ENCODE data around the gene CES3.
A peak's percentile ranks its signal among the peaks of the same experiment; 100 is the strongest.
"Not testable (repeated sequence)": the region's sequence is repeated elsewhere in the genome, so short reads cannot be mapped to it uniquely, and the experiment has no call there.

The CES3 gene

DNA sequence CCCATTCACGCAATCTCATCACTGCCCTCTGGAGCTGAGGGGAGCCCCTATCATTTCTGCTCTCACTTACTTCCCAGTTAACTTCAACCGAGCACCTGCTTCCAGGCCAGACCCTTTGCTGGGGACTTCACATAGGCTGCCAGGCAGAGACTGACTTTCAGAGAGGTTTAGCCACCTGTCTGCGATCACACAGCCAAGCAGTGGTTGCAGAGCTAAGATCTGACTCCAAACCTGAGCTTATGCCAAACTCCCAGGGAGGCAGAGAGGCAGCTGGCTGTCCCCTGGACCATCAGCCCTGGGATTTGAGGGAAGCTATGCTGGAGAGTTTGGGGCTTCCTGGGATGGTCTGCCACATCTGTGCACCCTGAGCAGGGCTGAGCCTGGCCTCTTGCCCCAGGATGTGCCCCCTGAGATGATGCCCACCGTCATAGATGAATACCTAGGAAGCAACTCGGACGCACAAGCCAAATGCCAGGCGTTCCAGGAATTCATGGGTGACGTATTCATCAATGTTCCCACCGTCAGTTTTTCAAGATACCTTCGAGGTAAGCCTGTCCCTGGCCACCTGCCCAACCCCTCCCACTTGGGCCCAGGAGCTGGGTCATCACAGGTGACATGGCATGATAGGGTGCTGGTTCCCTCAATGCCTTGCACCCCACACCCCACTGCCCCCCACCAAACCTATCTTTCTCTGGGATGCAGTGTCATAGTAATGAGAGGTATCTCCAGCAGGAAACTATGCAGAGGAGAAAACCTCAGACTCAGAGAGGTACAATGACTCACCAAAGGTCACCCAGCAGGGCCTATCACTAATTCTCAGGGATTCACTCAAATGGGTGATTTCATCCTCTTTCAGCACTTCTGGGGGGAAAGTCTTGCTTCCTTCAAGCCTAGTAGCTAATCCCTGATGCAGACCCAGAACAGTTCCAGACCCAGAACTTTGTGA is 10.0 kb downstream of the CES3 start:
- DNase-seq (ENCODE audit: low read depth in 2 of 2): peak in 1 of 2 experiments; percentile 4

DNA sequence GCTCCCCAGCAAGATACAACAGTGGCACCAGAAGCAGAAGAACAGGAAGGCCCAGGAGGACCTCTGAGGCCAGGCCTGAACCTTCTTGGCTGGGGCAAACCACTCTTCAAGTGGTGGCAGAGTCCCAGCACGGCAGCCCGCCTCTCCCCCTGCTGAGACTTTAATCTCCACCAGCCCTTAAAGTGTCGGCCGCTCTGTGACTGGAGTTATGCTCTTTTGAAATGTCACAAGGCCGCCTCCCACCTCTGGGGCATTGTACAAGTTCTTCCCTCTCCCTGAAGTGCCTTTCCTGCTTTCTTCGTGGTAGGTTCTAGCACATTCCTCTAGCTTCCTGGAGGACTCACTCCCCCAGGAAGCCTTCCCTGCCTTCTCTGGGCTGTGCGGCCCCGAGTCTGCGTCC is 11.9 kb downstream of the CES3 start:
- DNase-seq (ENCODE audit: low read depth in 2 of 2): no peak

DNA sequence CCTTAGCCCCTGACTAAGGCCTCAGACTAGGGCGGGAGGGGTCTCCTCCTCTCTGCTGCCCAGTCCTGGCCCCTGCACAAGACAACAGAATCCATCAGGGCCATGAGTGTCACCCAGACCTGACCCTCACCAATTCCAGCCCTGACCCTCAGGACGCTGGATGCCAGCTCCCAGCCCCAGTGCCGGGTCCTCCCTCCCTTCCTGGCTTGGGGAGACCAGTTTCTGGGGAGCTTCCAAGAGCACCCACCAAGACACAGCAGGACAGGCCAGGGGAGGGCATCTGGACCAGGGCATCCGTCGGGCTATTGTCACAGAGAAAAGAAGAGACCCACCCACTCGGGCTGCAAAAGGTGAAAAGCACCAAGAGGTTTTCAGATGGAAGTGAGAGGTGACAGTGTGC is 12.7 kb downstream of the CES3 start:
- no peak for DNase-seq (ENCODE audit: low read depth in 2 of 2)

DNA sequence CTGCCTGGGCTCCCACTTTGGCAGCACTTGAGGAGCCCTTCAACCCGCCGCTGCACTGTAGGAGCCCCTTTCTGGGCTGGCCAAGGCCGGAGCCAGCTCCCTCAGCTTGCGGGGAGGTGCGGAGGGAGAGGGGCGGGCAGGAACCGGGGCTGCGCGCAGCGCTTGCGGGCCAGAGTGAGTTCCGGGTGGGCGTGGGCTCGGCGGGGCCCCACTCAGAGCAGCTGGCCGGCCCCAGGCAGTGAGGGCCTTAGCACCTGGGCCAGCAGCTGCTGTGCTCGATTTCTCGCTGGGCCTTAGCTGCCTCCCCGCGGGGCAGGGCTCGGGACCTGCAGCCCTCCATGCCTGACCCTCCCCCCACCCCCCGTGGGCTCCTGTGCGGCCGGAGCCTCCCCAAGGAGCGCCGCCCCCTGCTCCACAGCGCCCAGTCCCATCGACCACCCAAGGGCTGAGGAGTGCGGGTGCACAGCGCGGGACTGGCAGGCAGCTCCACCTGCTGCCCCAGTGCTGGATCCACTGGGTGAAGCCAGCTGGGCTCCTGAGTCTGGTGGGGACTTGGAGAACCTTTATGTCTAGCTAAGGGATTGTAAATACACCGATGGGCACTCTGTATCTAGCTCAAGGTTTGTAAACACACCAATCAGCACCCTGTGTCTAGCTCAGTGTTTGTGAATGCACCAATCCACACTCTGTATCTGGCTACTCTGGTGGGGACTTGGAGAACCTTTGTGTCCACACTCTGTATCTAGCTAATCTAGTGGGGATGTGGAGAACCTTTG is 13.3 kb downstream of the CES3 start:
- not testable (repeated sequence) for DNase-seq (ENCODE audit: low read depth in 2 of 2)

DNA sequence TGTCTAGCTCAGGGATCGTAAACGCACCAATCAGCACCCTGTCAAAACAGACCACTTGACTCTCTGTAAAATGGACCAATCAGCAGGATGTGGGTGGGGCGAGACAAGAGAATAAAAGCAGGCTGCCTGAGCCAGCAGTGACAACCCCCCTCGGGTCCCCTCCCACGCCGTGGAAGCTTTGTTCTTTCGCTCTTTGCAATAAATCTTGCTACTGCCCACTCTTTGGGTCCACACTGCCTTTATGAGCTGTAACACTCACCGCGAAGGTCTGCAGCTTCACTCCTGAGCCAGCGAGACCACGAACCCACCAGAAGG is 13.8 kb downstream of the CES3 start:
- DNase-seq (ENCODE audit: low read depth in 2 of 2): not testable (repeated sequence)

- DNase-seq (ENCODE audit: low read depth in 2 of 2): no peak
These were observed 14.3 kb downstream of the CES3 start for GRCh38 chr16:66975302-66975893.

- no peak for DNase-seq (ENCODE audit: low read depth in 2 of 2)
These were observed 15.7 kb downstream of the CES3 start for GRCh38 chr16:66976746-66977145.

GRCh38 chr16:66977341-66978113 is 16.5 kb downstream of the CES3 start:
- DNase-seq (ENCODE audit: low read depth in 2 of 2): peak; percentile 45 to 52

DNA sequence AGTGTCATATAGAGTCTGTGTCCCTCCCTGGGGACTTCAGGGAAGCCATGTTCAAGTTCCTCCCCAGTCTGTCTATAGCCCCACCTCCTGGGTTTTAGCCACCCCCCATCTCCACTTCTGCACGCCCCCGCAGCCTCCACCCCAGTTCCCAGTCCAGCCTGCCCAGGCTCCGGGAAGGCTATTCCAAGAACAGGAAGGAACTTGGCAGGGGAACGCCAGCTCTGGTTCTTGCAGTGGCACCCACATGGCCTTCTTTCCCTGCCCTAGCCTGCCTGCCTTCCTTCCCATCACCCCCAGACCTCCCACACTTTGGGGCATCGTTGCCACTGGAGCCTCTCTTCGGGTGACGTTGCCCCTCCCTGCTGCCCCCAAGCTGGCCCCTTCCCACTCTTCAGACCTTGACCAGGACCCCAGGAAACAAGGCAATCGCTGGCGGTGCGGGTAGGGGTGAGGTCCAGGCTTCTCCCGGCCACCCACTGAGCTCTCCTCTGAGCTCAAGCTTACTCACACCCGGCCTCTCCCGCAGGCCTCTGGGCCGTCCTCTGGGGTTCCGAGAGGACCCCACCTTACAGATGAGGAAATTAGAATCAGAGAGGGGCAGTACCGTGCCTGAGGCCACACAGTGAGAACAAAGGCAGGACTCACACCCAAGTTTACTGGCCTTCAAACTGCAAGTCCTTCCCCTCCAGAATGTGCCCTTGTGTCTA is 18.1 kb downstream of the CES3 start:
- DNase-seq (ENCODE audit: low read depth in 2 of 2): no peak

GRCh38 chr16:66983033-66983432 is 22.0 kb downstream of the CES3 start:
- DNase-seq (ENCODE audit: low read depth in 2 of 2): no peak

GRCh38 chr16:66984892-66985311 is 23.8 kb downstream of the CES3 start:
- DNase-seq (ENCODE audit: low read depth in 2 of 2): no peak

DNA sequence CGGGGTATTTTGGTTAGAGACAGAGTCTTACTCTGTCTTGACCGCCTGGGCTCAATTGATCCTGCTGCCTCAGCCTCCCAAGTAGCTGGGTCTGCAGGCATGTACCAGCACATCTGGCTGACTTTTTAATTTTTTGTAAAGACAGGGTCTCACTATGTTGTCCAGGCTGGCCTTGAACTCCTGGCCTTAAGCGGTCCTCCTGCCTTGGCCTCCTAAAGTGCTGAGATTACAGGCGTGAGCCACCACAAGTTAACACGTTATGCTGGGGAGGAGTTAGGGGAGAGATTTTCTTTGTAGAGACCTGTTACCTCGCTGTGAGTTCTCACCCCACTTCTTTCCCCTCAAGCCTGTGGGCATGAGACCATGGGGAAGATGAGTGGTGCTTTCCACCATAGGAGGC is 25.5 kb downstream of the CES3 start:
- no peak for DNase-seq (ENCODE audit: low read depth in 2 of 2)

- DNase-seq (ENCODE audit: low read depth in 2 of 2): no peak
These were observed 27.2 kb downstream of the CES3 start, which contains the start of gene CES4A for GRCh38 chr16:66988197-66988788. CES4A (plus strand) TSS chr16:66988589; CDS start chr16:66988773, 184 bp downstream.

DNA sequence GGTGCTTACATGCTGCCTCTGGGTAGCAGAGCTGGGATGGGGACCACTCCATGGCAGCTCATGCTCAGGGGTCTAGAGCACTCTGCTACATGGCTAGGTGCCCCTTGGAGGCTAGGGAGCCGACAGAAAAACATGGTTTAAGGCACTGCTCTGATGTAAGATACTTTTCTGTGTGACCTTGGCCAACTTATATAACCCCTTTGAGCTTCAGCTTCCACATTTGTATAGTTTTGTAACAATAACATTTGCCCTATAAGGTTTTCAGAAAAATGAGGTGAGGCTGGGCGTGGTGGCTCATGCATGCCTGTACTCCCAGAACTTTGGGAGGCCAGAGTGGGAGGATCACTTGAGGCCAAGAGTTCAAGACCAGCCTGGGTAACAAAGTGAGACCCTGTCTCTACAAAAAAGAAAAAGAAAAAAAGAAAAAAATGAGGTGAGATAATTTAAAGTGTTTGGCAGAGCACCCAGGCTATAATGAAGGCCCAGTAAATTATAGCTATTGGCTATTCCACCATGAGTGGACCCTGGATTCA is 30.5 kb downstream of the CES3 start:
- no peak for DNase-seq (ENCODE audit: low read depth in 2 of 2)

DNA sequence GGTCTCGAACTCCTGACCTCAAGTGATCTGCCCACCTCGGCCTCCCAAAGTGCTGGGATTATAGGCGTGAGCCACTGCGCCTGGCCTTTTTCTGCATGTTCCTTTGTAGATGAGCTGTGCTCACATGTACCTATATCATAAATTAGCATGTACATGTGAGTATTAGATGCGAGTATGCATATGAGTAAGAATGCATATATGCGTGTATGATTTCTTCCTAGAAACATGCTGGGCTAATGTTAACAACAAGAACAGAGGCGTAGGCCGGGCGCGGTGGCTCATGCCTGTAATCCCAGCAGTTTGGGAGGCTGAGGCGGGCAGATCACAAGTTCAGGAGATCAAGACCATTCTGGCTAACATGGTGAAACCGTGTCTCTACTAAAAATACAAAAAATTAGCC is 32.5 kb downstream of the CES3 start:
- DNase-seq (ENCODE audit: low read depth in 2 of 2): not testable (repeated sequence)

DNA sequence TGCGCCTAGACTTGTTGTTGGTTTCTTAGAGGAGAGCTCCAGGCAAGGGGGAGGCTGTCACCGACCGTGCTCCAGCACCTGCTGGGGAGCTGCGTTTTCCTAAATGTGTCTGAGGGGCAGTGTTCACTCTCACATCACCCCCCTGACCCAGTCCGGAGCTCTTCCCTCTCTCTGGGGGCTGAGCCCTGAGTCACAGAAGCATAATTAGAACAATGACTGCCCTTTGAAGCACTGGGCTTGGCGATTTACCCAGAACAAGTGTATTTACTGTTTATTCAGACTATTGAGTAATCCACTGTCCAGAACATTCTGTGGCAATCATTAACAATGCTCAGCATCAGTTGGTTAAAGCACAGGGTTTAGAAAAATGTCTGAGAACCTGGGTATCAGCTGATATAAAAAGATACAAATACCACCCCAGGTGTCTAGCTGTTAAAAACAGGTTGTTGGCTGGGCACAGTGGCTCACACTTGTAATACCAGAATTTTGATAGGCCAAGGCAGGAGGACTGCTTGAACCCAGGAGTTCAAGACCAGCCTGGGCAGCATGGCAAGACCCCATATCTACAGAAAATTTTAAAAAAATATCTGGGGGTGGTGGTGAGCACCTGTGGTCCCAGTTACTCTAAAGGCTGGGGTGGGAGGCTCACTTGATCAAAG is 35.4 kb downstream of the CES3 start:
- no peak for DNase-seq (ENCODE audit: low read depth in 2 of 2)

DNA sequence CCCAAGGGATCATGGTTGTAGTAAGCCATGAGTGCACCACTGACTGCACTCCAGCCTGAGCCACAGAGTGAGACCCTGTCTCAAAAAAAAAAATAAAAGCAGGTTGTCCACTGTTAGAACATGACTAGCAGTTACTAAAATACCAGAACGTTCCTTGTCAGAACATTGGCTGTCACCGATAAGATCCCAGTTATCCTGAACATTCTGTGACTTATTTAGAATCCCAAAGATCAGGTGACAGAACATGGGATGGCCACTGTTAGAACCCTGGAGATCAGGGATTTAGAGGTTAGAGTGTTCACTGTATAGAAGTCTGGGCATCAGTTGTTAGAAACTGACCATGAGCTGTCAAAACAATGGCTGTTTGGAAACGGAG is 35.9 kb downstream of the CES3 start:
- no peak for DNase-seq (ENCODE audit: low read depth in 2 of 2)

GRCh38 chr16:67000384-67001351 is 39.6 kb downstream of the CES3 start:
- no peak for DNase-seq (ENCODE audit: low read depth in 2 of 2)

- DNase-seq (ENCODE audit: low read depth in 2 of 2): no peak
These were observed 40.7 kb downstream of the CES3 start for GRCh38 chr16:67001726-67002125.
